PC-3 (cell line): Measurements from ENCODE around the gene LTBP1.

Source experiments
- CTCF ChIP-seq: fragments of 300-600 bp; sonication (generic); conservative IDR thresholded peaks from 2 replicates; pipeline ENCODE4 v1.5.1; 2017; ENCODE audit warnings: antibody characterized with exemption, low read depth, mild to moderate bottlenecking, low read length
- EZH2 ChIP-seq: fragments of 300-600 bp; sonication (generic); IDR thresholded peaks from one replicate; pipeline ENCODE4 v1.6.1; 2017; ENCODE audit warnings: antibody characterized with exemption, mild to moderate bottlenecking, low read length; ENCODE audit not compliant: unreplicated experiment

- TF ChIP-seq CTCF (no peak), EZH2 (no peak)
Measured at GRCh38 chr2:32949260-32949659, 2.5 kb downstream of the LTBP1 start.
